DOHH2 (cell line): ENCODE data around the gene NUDT3.
A peak's percentile ranks its signal among the peaks of the same experiment; 100 is the strongest.

Experiments used
- H3F3A ChIP-seq: fragments of 200-600 bp; sonication (generic), shearing (Covaris generic); 2 replicates; pipeline ENCODE4 v1.6.0; 2016; ENCODE audit warnings: antibody characterized with exemption, mild to moderate bottlenecking; ENCODE audit not compliant: control insufficient read depth, insufficient read depth
- H3K27ac ChIP-seq: fragments of 200-600 bp; sonication (generic); 2 replicates; pipeline ENCODE4 v1.5.1; 2014; ENCODE audit warnings: low read depth, mild to moderate bottlenecking, low read length, moderate library complexity
- H3K27me3 ChIP-seq: fragments of 200-600 bp; sonication (generic); 2 replicates; pipeline ENCODE4 v1.6.1; 2014; ENCODE audit warnings: mild to moderate bottlenecking, low read length, mixed read lengths; ENCODE audit not compliant: control insufficient read depth
- H3K36me3 ChIP-seq: fragments of 200-600 bp; sonication (generic); 2 replicates; pipeline ENCODE4 v1.6.1; 2014; ENCODE audit warnings: mild to moderate bottlenecking, low read length, moderate library complexity, mixed read lengths; ENCODE audit not compliant: control insufficient read depth
- H3K4me1 ChIP-seq: fragments of 200-600 bp; sonication (generic); 2 replicates; pipeline ENCODE4 v1.6.1; 2014; ENCODE audit warnings: mild to moderate bottlenecking, low read length, mixed read lengths; ENCODE audit not compliant: control insufficient read depth
- H3K4me2 ChIP-seq: fragments of 200-600 bp; sonication (generic); 2 replicates; pipeline ENCODE4 v1.6.0; 2014; ENCODE audit warnings: mild to moderate bottlenecking, low read length, moderate library complexity
- H3K4me3 ChIP-seq: fragments of 200-600 bp; sonication (generic); 2 replicates; pipeline ENCODE4 v1.5.1; 2014; ENCODE audit warnings: mild to moderate bottlenecking, low read length, mixed read lengths
- H3K79me2 ChIP-seq: fragments of 200-600 bp; sonication (generic); 2 replicates; pipeline ENCODE4 v1.6.1; 2014; ENCODE audit warnings: mild to moderate bottlenecking, low read length, mixed read lengths; ENCODE audit not compliant: control insufficient read depth
- H3K9me2 ChIP-seq: fragments of 200-600 bp; sonication (generic); replicated peaks from 2 replicates; pipeline ENCODE4 v1.6.1; 2014; ENCODE audit warnings: mild to moderate bottlenecking, low read length, mixed read lengths; ENCODE audit not compliant: control insufficient read depth
- H3K9me3 ChIP-seq: fragments of 200-600 bp; sonication (generic); 2 replicates; pipeline ENCODE4 v1.6.1; 2014; ENCODE audit warnings: antibody characterized with exemption, low read length, mixed read lengths; ENCODE audit not compliant: control insufficient read depth, insufficient read depth
- H4K20me1 ChIP-seq: fragments of 200-600 bp; sonication (generic); 2 replicates; pipeline ENCODE4 v1.6.0; 2014; ENCODE audit warnings: low read depth, mild to moderate bottlenecking, antibody characterized with exemption, low read length, moderate library complexity; ENCODE audit not compliant: control insufficient read depth, insufficient read depth
- CTCF ChIP-seq: fragments of 200-600 bp; sonication (generic); IDR thresholded peaks from one replicate; pipeline ENCODE4 v1.5.1; 2014; ENCODE audit warnings: antibody characterized with exemption, mild to moderate bottlenecking, low read depth, low read length; ENCODE audit not compliant: poor library complexity, severe bottlenecking
- EZH2phosphoT487 ChIP-seq: fragments of 200-600 bp; sonication (generic); IDR thresholded peaks from 2 replicates; pipeline ENCODE4 v1.6.1; 2017; ENCODE audit warnings: borderline replicate concordance, mild to moderate bottlenecking, antibody characterized with exemption, low read length, moderate library complexity, mixed read lengths

NUDT3 gene

GRCh38 chr6:34316431-34317171 is 75.9 kb downstream of the NUDT3 start:
- Histone ChIP-seq H3K9me3 (no peaks in the 10 kb centered on the region), H3K36me3 (no peaks in the 10 kb centered on the region; the same call in 1 of the 2 replicates), H4K20me1 (no peaks in the 10 kb centered on the region), H3K9me2 (no peaks in the 10 kb centered on the region), H3K4me3 (peak overlapping the region; percentile 63), H3K27me3 (no peaks in the 10 kb centered on the region), H3F3A (peaks cover 4% of the 10 kb centered on the region; the same call in 1 of the 2 replicates), H3K4me2 (peak overlapping the region; percentile 74), H3K79me2 (peaks cover 53% of the 10 kb centered on the region), H3K4me1 (peaks cover 50% of the 10 kb centered on the region), H3K27ac (peak overlapping the region; percentile 55)
- TF ChIP-seq CTCF: no peak
- no peak for TF ChIP-seq EZH2phosphoT487

GRCh38 chr6:34315780-34316179 is 76.7 kb downstream of the NUDT3 start:
- Histone ChIP-seq H3K9me2 (no peaks in the 10 kb centered on the region), H4K20me1 (no peaks in the 10 kb centered on the region), H3K79me2 (peaks cover 56% of the 10 kb centered on the region), H3K4me2 (peak overlapping the region; percentile 74), H3K4me1 (peaks cover 50% of the 10 kb centered on the region), H3K9me3 (no peaks in the 10 kb centered on the region), H3K27me3 (no peaks in the 10 kb centered on the region), H3K27ac (peak overlapping the region; percentile 55), H3K4me3 (peak overlapping the region; percentile 63), H3K36me3 (no peaks in the 10 kb centered on the region; the same call in 1 of the 2 replicates), H3F3A (peaks cover 4% of the 10 kb centered on the region; the same call in 1 of the 2 replicates)
- TF ChIP-seq EZH2phosphoT487 (no peak), CTCF (no peak)

GRCh38 chr6:34315256-34315655 is 77.2 kb downstream of the NUDT3 start:
- Histone ChIP-seq H3K9me2 (no peaks in the 10 kb centered on the region), H4K20me1 (no peaks in the 10 kb centered on the region), H3K27me3 (no peaks in the 10 kb centered on the region), H3K4me1 (peaks cover 50% of the 10 kb centered on the region), H3K9me3 (no peaks in the 10 kb centered on the region), H3K79me2 (peaks cover 61% of the 10 kb centered on the region), H3K27ac (peak overlapping the region; percentile 55), H3K36me3 (no peaks in the 10 kb centered on the region; the same call in 1 of the 2 replicates), H3F3A (peaks cover 4% of the 10 kb centered on the region; the same call in 1 of the 2 replicates), H3K4me3 (peak overlapping the region; percentile 63), H3K4me2 (peak overlapping the region; percentile 74)
- no peak for TF ChIP-seq EZH2phosphoT487
- TF ChIP-seq CTCF: no peak
